GM12878 (cell line): Measurements from ENCODE around the gene GPR108. TPM values are rescaled to one million over a fixed set of nuclear protein-coding genes. Genes with fewer than 3 reads are reported as not detected.

ENCODE experiments used
- ATAC-seq: fragments of 200-7000 bp; cut with Tn5 transposase; 3 replicates; pipeline ENCODE4 v1.9.1; 2020; ENCODE audit warnings: mild to moderate bottlenecking, moderate library complexity
- BruUV-seq: library from RNA; stranded (reverse); fragments of 400-500 nt; replicated peaks from 2 replicates; lab custom pipeline; 2021; lab: Mats Ljungman, UMichigan
- CTCF ChIA-PET: fragments of 300-600 bp; sonication (Branson Sonifier 250); formaldehyde crosslinking; extraction: SDS; loops from one replicate; lab custom pipeline; 2021; ENCODE audit warnings: inconsistent platforms; lab: Yijun Ruan, JAX
- POLR2A ChIA-PET: fragments of 350-600 bp; formaldehyde crosslinking; extraction: SDS; loops from one replicate; lab custom pipeline; 2021; ENCODE audit warnings: inconsistent platforms; lab: Charles Lee
- RAD21 ChIA-PET: fragments of 300-600 bp; sonication (Branson Sonifier 250); formaldehyde crosslinking; loops from one replicate; lab custom pipeline; 2023; ENCODE audit warnings: antibody characterized with exemption; ENCODE audit not compliant: unreplicated experiment; lab: Charles Lee
- SMC1A ChIA-PET: fragments of 300-600 bp; sonication (Branson Sonifier 250); formaldehyde crosslinking; loops from one replicate; lab custom pipeline; 2023; ENCODE audit not compliant: unreplicated experiment, uncharacterized antibody; lab: Charles Lee
- DNase-seq: peaks from one replicate; pipeline ENCODE4 v3.0.0-alpha.2; 2011; ENCODE audit warnings: low read depth, low spot score
- FAIRE-seq: peaks from 3 replicates; lab custom pipeline; 2011; peaks lifted over from hg19 to GRCh38; lab: Jason Lieb, UNC
- H2AFZ ChIP-seq: 2 replicates; pipeline ENCODE4 v1.6.0; 2011; ENCODE audit warnings: low read depth, low read length, control low read depth; ENCODE audit not compliant: control insufficient read depth
- H3K27ac ChIP-seq: 2 replicates; pipeline ENCODE4 v1.5.1; 2011; ENCODE audit warnings: control low read depth; ENCODE audit not compliant: control insufficient read depth, insufficient read depth
- H3K27me3 ChIP-seq, 2 experiments: replicated peaks in 1 of 2; 2 replicates each; pipeline versions ENCODE4 v1.6.0 to v1.6.1; 2011; ENCODE audit warnings: low read length in 1 of 2; ENCODE audit not compliant: control insufficient read depth in 2 of 2, insufficient read depth in 2 of 2
- H3K36me3 ChIP-seq, 2 experiments: 2 replicates each; pipeline ENCODE4 v1.5.1; 2011; ENCODE audit warnings: low read length in 1 of 2; ENCODE audit not compliant: control insufficient read depth in 2 of 2, insufficient read depth in 2 of 2
- H3K4me1 ChIP-seq: 2 replicates; pipeline ENCODE4 v1.6.1; 2011; ENCODE audit warnings: mild to moderate bottlenecking, low read length, moderate library complexity, mixed read lengths; ENCODE audit not compliant: control insufficient read depth, insufficient read depth
- H3K4me2 ChIP-seq: 2 replicates; pipeline ENCODE4 v1.6.0; 2011; ENCODE audit warnings: control low read depth; ENCODE audit not compliant: control insufficient read depth, insufficient read depth
- H3K4me3 ChIP-seq: fragments of 200-600 bp; sonication (generic); 2 replicates; pipeline ENCODE4 v1.5.1; 2016
- H3K79me2 ChIP-seq: 2 replicates; pipeline ENCODE4 v1.6.0; 2011; ENCODE audit warnings: low read length; ENCODE audit not compliant: control insufficient read depth, insufficient read depth
- H3K9ac ChIP-seq: 2 replicates; pipeline ENCODE4 v1.8.0; 2011; ENCODE audit warnings: low read length, control low read depth, mixed read lengths; ENCODE audit not compliant: control insufficient read depth, insufficient read depth
- H3K9me3 ChIP-seq: replicated peaks from 3 replicates; pipeline ENCODE4 v1.5.1; 2011; ENCODE audit warnings: mild to moderate bottlenecking, low read length; ENCODE audit not compliant: control insufficient read depth, insufficient read depth
- H4K20me1 ChIP-seq: 2 replicates; pipeline ENCODE4 v1.6.0; 2011; ENCODE audit not compliant: control insufficient read depth, insufficient read depth
- ATF2 ChIP-seq: IDR thresholded peaks from 2 replicates; pipeline ENCODE4 v1.6.1; 2012; ENCODE audit warnings: low read length, inconsistent platforms
- ATF3 ChIP-seq: IDR thresholded peaks from 2 replicates; pipeline ENCODE4 v1.6.1; 2011; ENCODE audit warnings: low read depth, mild to moderate bottlenecking, low read length, moderate library complexity, borderline replicate concordance; ENCODE audit errors: extremely low read depth
- IKZF1 ChIP-seq: fragments of 450-650 bp; conservative IDR thresholded peaks from 2 replicates; pipeline ENCODE4 v1.6.1; 2017; ENCODE audit warnings: antibody characterized with exemption, mild to moderate bottlenecking
- LARP7 ChIP-seq: fragments of 450-650 bp; IDR thresholded peaks from 2 replicates; pipeline ENCODE4 v1.6.1; 2017; ENCODE audit warnings: mild to moderate bottlenecking
- PAX5 ChIP-seq: IDR thresholded peaks from 2 replicates; pipeline ENCODE4 v1.6.1; 2011; ENCODE audit warnings: low read depth, low read length, borderline replicate concordance
- PKNOX1 ChIP-seq: fragments of 450-650 bp; IDR thresholded peaks from 2 replicates; pipeline ENCODE4 v1.6.1; 2016; ENCODE audit warnings: mild to moderate bottlenecking
- SMARCA5 ChIP-seq: fragments of 450-650 bp; IDR thresholded peaks from 2 replicates; pipeline ENCODE4 v1.6.1; 2017; ENCODE audit warnings: mild to moderate bottlenecking
- TAF1 ChIP-seq: IDR thresholded peaks from 2 replicates; pipeline ENCODE4 v1.6.1; 2011; ENCODE audit warnings: mild to moderate bottlenecking, low read depth, low read length, borderline replicate concordance
- YY1 ChIP-seq: IDR thresholded peaks from 2 replicates; pipeline ENCODE4 v1.6.1; 2011; ENCODE audit warnings: low read depth, mild to moderate bottlenecking, low read length
- ZBTB33 ChIP-seq: fragments of 450-650 bp; IDR thresholded peaks from 2 replicates; pipeline ENCODE4 v1.6.1; 2017; ENCODE audit warnings: mild to moderate bottlenecking
- WGBS: methylation state at CpG from one replicate; pipeline ENCODE4 v1.1.6; 2016; ENCODE audit warnings: low lambda C conversion rate; ENCODE audit not compliant: insufficient replicate concordance, insufficient coverage; ENCODE audit errors: missing lambda C conversion rate; 5-methylcytosine and 5-hydroxymethylcytosine counted together
- in situ Hi-C: fragments of 300-500 bp; cut with MboI; formaldehyde crosslinking; loops from 9 replicates; pipeline ENCODE4 v1.14.3; 2018; ENCODE audit warnings: mixed read lengths
- intact Hi-C: fragments of 100-400 bp; cut with micrococcal nuclease; formaldehyde crosslinking; loops from one replicate; pipeline ENCODE4 v1.14.2; 2022; ENCODE audit not compliant: unreplicated experiment
- polyA plus RNA-seq, 11 experiments: library from polyadenylated mRNA; depleted of rRNA in 4 of 11; unstranded in 6 of 11; stranded (reverse) in 5 of 11; fragments of >200 nt; fragmentation: Nextera tagmentation in 4 of 11; fragmentation: Illumina TruSeq in 1 of 11; extraction: Ambion mirVana in 4 of 11; extraction: Trizol in 1 of 11; gene quantifications; 1 replicate in 1 of 11; 2 replicates in 10 of 11; pipeline versions ENCODE4 v1.2.1 to v1.2.3, GENCODE V29; 2011 to 2016; ENCODE audit warnings: inconsistent platforms in 2 of 11, missing spikeins in 2 of 11, low read depth in 1 of 11
- total RNA-seq, 4 experiments: library from RNA; depleted of rRNA in 3 of 4; stranded (reverse); fragments of >200 nt in 3 of 4; fragmentation: Illumina TruSeq in 1 of 4; extraction: Trizol in 1 of 4; gene quantifications; 2 replicates each; pipeline versions ENCODE4 v1.2.1 to v1.2.3, GENCODE V29; 2013 to 2021
- TF ChIP-seq, protein P1 (sequence below): fragments of 450-650 bp; conservative IDR thresholded peaks from 2 replicates; pipeline ENCODE4 v1.6.1; 2017; ENCODE audit warnings: mild to moderate bottlenecking, moderate library complexity
- TF ChIP-seq, protein P2 (sequence below): fragments of 450-650 bp; IDR thresholded peaks from 2 replicates; pipeline ENCODE4 v1.6.1; 2018; ENCODE audit warnings: mild to moderate bottlenecking, low read depth, moderate library complexity; ENCODE audit not compliant: partially characterized antibody

Gene GPR108
- total and polyA plus RNA-seq, 10 of the 15 experiments (the other 5 are each of a cell fraction or from before 2014, with no cell fraction given): 4.4 to 87.2 (median 57.1) TPM

- WGBS: 2% methylated on average over 15 of the region's 15 CpGs
- intact Hi-C loops: loop anchor here (2.0 to 5.0 kb wide), 2 partner anchors 28 to 175 kb away; partner anchors contain the start of genes CD70 and TRIP10
- no TSS peak for BruUV-seq
- Histone ChIP-seq H3K79me2 (peaks cover 10% of the 10 kb centered on the region), H3K4me3 (peak overlapping the region; percentile 85), H2AFZ (peak overlapping the region; percentile 78), H4K20me1 (no peaks in the 10 kb centered on the region), H3K9me3 (no peaks in the 10 kb centered on the region), H3K27ac (peak overlapping the region; percentile 71), H3K4me1 (peaks cover 23% of the 10 kb centered on the region), H3K4me2 (peak overlapping the region; percentile 96), H3K27me3 (no peaks in the 10 kb centered on the region), H3K36me3 (no peaks in the 10 kb centered on the region), H3K9ac (peak overlapping the region; percentile 55)
- DNase-seq (no peak), ATAC-seq (peak; percentile 46), FAIRE-seq (no peak)
- RAD21 ChIA-PET: interaction anchor here (1.0 to 1.2 kb wide), 2 partner anchors 96 to 137 kb away, joined by 3 to 4 read pairs; no protein-coding TSS in a partner anchor
- CTCF ChIA-PET: interaction anchor here (3.8 to 7.3 kb wide), 3 partner anchors 29 to 135 kb away, joined by 17 to 79 read pairs (median 38); partner anchors contain the start of gene GPR108
- in situ Hi-C loops: no loop called here
- POLR2A ChIA-PET: interaction anchor here (1.1 to 3.0 kb wide), 3 partner anchors 30 to 395 kb away, joined by 5 to 19 read pairs (median 9); partner anchors contain the start of genes ALKBH7 and GPR108
- SMC1A ChIA-PET: interaction anchor here (1.0 to 1.1 kb wide), 2 partner anchors 8 to 36 kb away, joined by 3 read pairs; no protein-coding TSS in a partner anchor
- TF ChIP-seq TAF1 (no peak), ATF2 (no peak), ZBTB33 (no peak), PKNOX1 (peak; percentile 66; the same call in 1 of the 2 replicates), ATF3 (no peak), SMARCA5 (peak; percentile 58; the same call in 1 of the 2 replicates), IKZF1 (peak; percentile 27), LARP7 (peak; percentile 61), PAX5 (0 out of 2 replicates have a peak, but pooled peaks have one; percentile 14), YY1 (0 out of 2 replicates have a peak, but pooled peaks have one; percentile 28)
- TF ChIP-seq, protein P1, sequence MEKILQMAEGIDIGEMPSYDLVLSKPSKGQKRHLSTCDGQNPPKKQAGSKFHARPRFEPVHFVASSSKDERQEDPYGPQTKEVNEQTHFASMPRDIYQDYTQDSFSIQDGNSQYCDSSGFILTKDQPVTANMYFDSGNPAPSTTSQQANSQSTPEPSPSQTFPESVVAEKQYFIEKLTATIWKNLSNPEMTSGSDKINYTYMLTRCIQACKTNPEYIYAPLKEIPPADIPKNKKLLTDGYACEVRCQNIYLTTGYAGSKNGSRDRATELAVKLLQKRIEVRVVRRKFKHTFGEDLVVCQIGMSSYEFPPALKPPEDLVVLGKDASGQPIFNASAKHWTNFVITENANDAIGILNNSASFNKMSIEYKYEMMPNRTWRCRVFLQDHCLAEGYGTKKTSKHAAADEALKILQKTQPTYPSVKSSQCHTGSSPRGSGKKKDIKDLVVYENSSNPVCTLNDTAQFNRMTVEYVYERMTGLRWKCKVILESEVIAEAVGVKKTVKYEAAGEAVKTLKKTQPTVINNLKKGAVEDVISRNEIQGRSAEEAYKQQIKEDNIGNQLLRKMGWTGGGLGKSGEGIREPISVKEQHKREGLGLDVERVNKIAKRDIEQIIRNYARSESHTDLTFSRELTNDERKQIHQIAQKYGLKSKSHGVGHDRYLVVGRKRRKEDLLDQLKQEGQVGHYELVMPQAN: peak; percentile 34
- TF ChIP-seq, protein P2, sequence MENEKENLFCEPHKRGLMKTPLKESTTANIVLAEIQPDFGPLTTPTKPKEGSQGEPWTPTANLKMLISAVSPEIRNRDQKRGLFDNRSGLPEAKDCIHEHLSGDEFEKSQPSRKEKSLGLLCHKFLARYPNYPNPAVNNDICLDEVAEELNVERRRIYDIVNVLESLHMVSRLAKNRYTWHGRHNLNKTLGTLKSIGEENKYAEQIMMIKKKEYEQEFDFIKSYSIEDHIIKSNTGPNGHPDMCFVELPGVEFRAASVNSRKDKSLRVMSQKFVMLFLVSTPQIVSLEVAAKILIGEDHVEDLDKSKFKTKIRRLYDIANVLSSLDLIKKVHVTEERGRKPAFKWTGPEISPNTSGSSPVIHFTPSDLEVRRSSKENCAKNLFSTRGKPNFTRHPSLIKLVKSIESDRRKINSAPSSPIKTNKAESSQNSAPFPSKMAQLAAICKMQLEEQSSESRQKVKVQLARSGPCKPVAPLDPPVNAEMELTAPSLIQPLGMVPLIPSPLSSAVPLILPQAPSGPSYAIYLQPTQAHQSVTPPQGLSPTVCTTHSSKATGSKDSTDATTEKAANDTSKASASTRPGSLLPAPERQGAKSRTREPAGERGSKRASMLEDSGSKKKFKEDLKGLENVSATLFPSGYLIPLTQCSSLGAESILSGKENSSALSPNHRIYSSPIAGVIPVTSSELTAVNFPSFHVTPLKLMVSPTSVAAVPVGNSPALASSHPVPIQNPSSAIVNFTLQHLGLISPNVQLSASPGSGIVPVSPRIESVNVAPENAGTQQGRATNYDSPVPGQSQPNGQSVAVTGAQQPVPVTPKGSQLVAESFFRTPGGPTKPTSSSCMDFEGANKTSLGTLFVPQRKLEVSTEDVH: no peak
Measured at GRCh38 chr19:6767081-6767356, 29.6 kb upstream of the GPR108 start.
